HG03066 (cell line): ENCODE measurements around the gene LGALS14.
"Not testable (repeated sequence)": the region's sequence is repeated elsewhere in the genome, so short reads cannot be mapped to it uniquely, and the experiment has no call there.

Source experiments
- ATAC-seq: cut with Tn5 transposase; IDR thresholded peaks from one replicate; pipeline ENCODE4 v1.9.1; 2021; ENCODE audit warnings: low read depth; ENCODE audit not compliant: unreplicated experiment

LGALS14 gene

GRCh38 chr19:39704181-39705044 is at the start of gene LGALS14:
LGALS14 (plus strand) TSS chr19:39704481; CDS start chr19:39704529, 48 bp downstream.
- ATAC-seq: no peak

- no peak for ATAC-seq
These were observed 48.7 kb upstream of the LGALS14 start, which contains the start of gene LGALS16 for GRCh38 chr19:39655613-39656012. LGALS16 (plus strand) TSS chr19:39655913; CDS start chr19:39655962, 49 bp downstream.

GRCh38 chr19:39659791-39660190 is 44.5 kb upstream of the LGALS14 start:
- no peak for ATAC-seq

- ATAC-seq: no peak
These were observed 43.6 kb upstream of the LGALS14 start for GRCh38 chr19:39660661-39661060.

- no peak for ATAC-seq
These were observed 42.7 kb upstream of the LGALS14 start for GRCh38 chr19:39661565-39661964.

GRCh38 chr19:39669860-39670259 is 34.4 kb upstream of the LGALS14 start:
- ATAC-seq: not testable (repeated sequence)

GRCh38 chr19:39670998-39671397 is 33.3 kb upstream of the LGALS14 start:
- ATAC-seq: no peak

- no peak for ATAC-seq
These were observed 32.4 kb upstream of the LGALS14 start for GRCh38 chr19:39671739-39672363.

- ATAC-seq: no peak
These were observed 31.8 kb upstream of the LGALS14 start for GRCh38 chr19:39672473-39672872.

- not testable (repeated sequence) for ATAC-seq
These were observed 30.4 kb upstream of the LGALS14 start for GRCh38 chr19:39673862-39674261.

- no peak for ATAC-seq
These were observed 28.3 kb upstream of the LGALS14 start for GRCh38 chr19:39676004-39676403.

GRCh38 chr19:39677961-39678889 is 26.1 kb upstream of the LGALS14 start:
- no peak for ATAC-seq

GRCh38 chr19:39679056-39679790 is 25.1 kb upstream of the LGALS14 start:
- no peak for ATAC-seq

- ATAC-seq: no peak
These were observed 24.5 kb upstream of the LGALS14 start for GRCh38 chr19:39679791-39680168.

- no peak for ATAC-seq
These were observed 23.7 kb upstream of the LGALS14 start for GRCh38 chr19:39680593-39680992.

GRCh38 chr19:39681416-39681815 is 22.9 kb upstream of the LGALS14 start:
- ATAC-seq: no peak

- no peak for ATAC-seq
These were observed 20.0 kb upstream of the LGALS14 start for GRCh38 chr19:39684267-39684666.

- no peak for ATAC-seq
These were observed 17.5 kb upstream of the LGALS14 start for GRCh38 chr19:39686739-39687138.

GRCh38 chr19:39688637-39689036 is 15.6 kb upstream of the LGALS14 start:
- not testable (repeated sequence) for ATAC-seq

GRCh38 chr19:39692166-39692565 is 12.1 kb upstream of the LGALS14 start:
- ATAC-seq: no peak
